ENCODE data around the gene IL1R2.
"Not testable (repeated sequence)": the region's sequence is repeated elsewhere in the genome, so short reads cannot be mapped to it uniquely, and the experiment has no call there.

Gene IL1R2

GRCh38 chr2:102059151-102059550 lies 67.4 kb downstream of the IL1R2 start:
- no peak for DNase-seq (ENCODE audit: low read depth in 4 of 4, low spot score in 1 of 4)

GRCh38 chr2:102060047-102060446 lies 68.3 kb downstream of the IL1R2 start:
- no peak for DNase-seq (ENCODE audit: low read depth in 4 of 4, low spot score in 1 of 4)

GRCh38 chr2:102060792-102061191 lies 69.0 kb downstream of the IL1R2 start:
- DNase-seq (ENCODE audit: low read depth in 4 of 4, low spot score in 1 of 4) = no peak

- DNase-seq (ENCODE audit: low read depth in 4 of 4, low spot score in 1 of 4) = no peak
These were observed 69.5 kb downstream of the IL1R2 start for GRCh38 chr2:102061286-102061699.

- no peak for DNase-seq (ENCODE audit: low read depth in 4 of 4, low spot score in 1 of 4)
These were observed 70.4 kb downstream of the IL1R2 start for GRCh38 chr2:102061962-102062795.

GRCh38 chr2:102062802-102063201 lies 71.0 kb downstream of the IL1R2 start:
- DNase-seq (ENCODE audit: low read depth in 4 of 4, low spot score in 1 of 4) = no peak

- DNase-seq (ENCODE audit: low read depth in 4 of 4, low spot score in 1 of 4) = no peak
These were observed 71.7 kb downstream of the IL1R2 start for GRCh38 chr2:102063487-102063911.

- peak in 1 of 4 experiments; percentile 36 for DNase-seq (ENCODE audit: low read depth in 4 of 4, low spot score in 1 of 4)
These were observed 72.3 kb downstream of the IL1R2 start for GRCh38 chr2:102063941-102064678.

GRCh38 chr2:102064679-102065674 lies 73.2 kb downstream of the IL1R2 start:
- no peak for DNase-seq (ENCODE audit: low read depth in 4 of 4, low spot score in 1 of 4)

GRCh38 chr2:102065675-102066252 lies 74.0 kb downstream of the IL1R2 start:
- DNase-seq (ENCODE audit: low read depth in 4 of 4, low spot score in 1 of 4) = no peak

- no peak for DNase-seq (ENCODE audit: low read depth in 4 of 4, low spot score in 1 of 4)
These were observed 74.8 kb downstream of the IL1R2 start for GRCh38 chr2:102066554-102066953.

GRCh38 chr2:102068126-102068525 lies 76.4 kb downstream of the IL1R2 start:
- DNase-seq (ENCODE audit: low read depth in 4 of 4, low spot score in 1 of 4) = not testable (repeated sequence)

- no peak for DNase-seq (ENCODE audit: low read depth in 4 of 4, low spot score in 1 of 4)
These were observed 77.7 kb downstream of the IL1R2 start for GRCh38 chr2:102069311-102069974.

GRCh38 chr2:102070058-102070642 lies 78.4 kb downstream of the IL1R2 start:
- no peak for DNase-seq (ENCODE audit: low read depth in 4 of 4, low spot score in 1 of 4)

- DNase-seq (ENCODE audit: low read depth in 4 of 4, low spot score in 1 of 4) = no peak
These were observed 81.0 kb downstream of the IL1R2 start for GRCh38 chr2:102072741-102073140.

GRCh38 chr2:102073168-102073724 lies 81.5 kb downstream of the IL1R2 start:
- DNase-seq (ENCODE audit: low read depth in 4 of 4, low spot score in 1 of 4) = no peak

- no peak for DNase-seq (ENCODE audit: low read depth in 4 of 4, low spot score in 1 of 4)
These were observed 82.5 kb downstream of the IL1R2 start for GRCh38 chr2:102074152-102074783.

- DNase-seq (ENCODE audit: low read depth in 4 of 4, low spot score in 1 of 4) = no peak
These were observed 83.7 kb downstream of the IL1R2 start for GRCh38 chr2:102075479-102075878.

- no peak for DNase-seq (ENCODE audit: low read depth in 4 of 4, low spot score in 1 of 4)
These were observed 84.8 kb downstream of the IL1R2 start for GRCh38 chr2:102076512-102076911.

Measured in stimulated activated CD4-positive, alpha-beta T cell treated with anti-CD3 and anti-CD28 coated beads, Interleukin-1b, Interleukin-23, amount 100 ng/mL, for 24 hours (primary cell).